ENCODE measurements around the gene BAK1. TPM values are rescaled to one million over a fixed set of nuclear protein-coding genes. Genes with fewer than 3 reads are reported as not detected.

BAK1 gene
- total and polyA plus RNA-seq, 2 of the 13 experiments (the other 11 are each of a cell fraction or from before 2014, with no cell fraction given) = 15.0 to 23.8 TPM

GRCh38 chr6:33570806-33571636 is 9.1 kb downstream of the BAK1 start (continued):
- TF ChIP-seq KAT7 (CRISPR knock-in tag; IDR thresholded peaks at IDR 0.05; ENCODE audit: borderline replicate concordance) (no peak), ZNF614 (CRISPR knock-in tag; IDR thresholded peaks at IDR 0.05; ENCODE audit: borderline replicate concordance) (no peak), NR2F6 (IDR thresholded peaks at IDR 0.05) (no peak), NR2F6 (CRISPR knock-in tag; IDR thresholded peaks at IDR 0.05) (peak; percentile 24; the same call in 1 of the 2 replicates), ZNF652 (CRISPR knock-in tag; IDR thresholded peaks at IDR 0.05; ENCODE audit: borderline replicate concordance, low read depth) (no peak), MXD4 (CRISPR knock-in tag; IDR thresholded peaks at IDR 0.05) (peak; percentile 85), SNAPC4 (CRISPR knock-in tag; IDR thresholded peaks at IDR 0.05) (no peak), MIER2 (CRISPR knock-in tag; IDR thresholded peaks at IDR 0.05) (peak; percentile 34; the same call in 1 of the 2 replicates), TFE3 (CRISPR knock-in tag; IDR thresholded peaks at IDR 0.05) (no peak), RFXAP (CRISPR knock-in tag; IDR thresholded peaks at IDR 0.05; ENCODE audit: borderline replicate concordance) (peak; percentile 29; the same call in 1 of the 2 replicates), SRSF4 (IDR thresholded peaks at IDR 0.05; ENCODE audit: low read depth, low read length, poor library complexity, severe bottlenecking) (no peak), EZH2 (conservative IDR thresholded peaks at IDR 0.05; ENCODE audit: low read depth, low read length) (no peak), ZNF883 (CRISPR knock-in tag; IDR thresholded peaks at IDR 0.05; ENCODE audit: not compliant biosample characterization) (peak; percentile 41), ESRRA (CRISPR knock-in tag; IDR thresholded peaks at IDR 0.05; ENCODE audit: low read depth) (no peak), NR0B2 (CRISPR knock-in tag; IDR thresholded peaks at IDR 0.05) (0 out of 2 replicates have a peak, but pooled peaks have one; percentile 40), HMG20A (CRISPR knock-in tag; IDR thresholded peaks at IDR 0.05; ENCODE audit: borderline replicate concordance) (no peak), FOXO4 (CRISPR knock-in tag; conservative IDR thresholded peaks at IDR 0.05) (0 out of 2 replicates have a peak, but pooled peaks have one; percentile 80), ZNF782 (CRISPR knock-in tag; IDR thresholded peaks at IDR 0.05; ENCODE audit: borderline replicate concordance) (no peak), JUNB (CRISPR knock-in tag; IDR thresholded peaks at IDR 0.05; ENCODE audit: borderline replicate concordance) (no peak), ZNF766 (CRISPR knock-in tag; IDR thresholded peaks at IDR 0.05; ENCODE audit: borderline replicate concordance) (no peak; the same call in 1 of the 2 replicates), ZNF713 (CRISPR knock-in tag; IDR thresholded peaks at IDR 0.05) (no peak; the same call in 1 of the 2 replicates)

All from HepG2 (cell line).